ENCODE measurements around the gene SH2D4B.

DNA sequence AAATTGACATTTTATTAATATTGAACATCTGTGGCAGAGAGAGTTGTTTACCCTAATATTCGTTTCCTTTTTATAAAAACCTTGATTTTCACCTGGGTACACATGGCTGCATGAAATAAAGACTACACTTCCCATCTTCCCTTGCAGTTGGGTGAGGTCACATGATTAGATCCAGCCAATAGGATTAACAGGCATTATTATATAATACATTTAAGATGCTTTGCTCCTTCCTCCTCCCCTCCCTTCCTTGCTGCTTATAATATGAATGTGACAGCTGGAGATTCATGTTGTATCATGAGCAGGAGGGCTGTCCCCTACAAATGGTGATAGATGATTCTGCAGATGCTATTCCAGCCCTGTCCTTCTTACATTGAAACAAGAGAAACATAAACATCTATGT is 146.6 kb downstream of the SH2D4B start:
- TF ChIP-seq, protein P1, sequence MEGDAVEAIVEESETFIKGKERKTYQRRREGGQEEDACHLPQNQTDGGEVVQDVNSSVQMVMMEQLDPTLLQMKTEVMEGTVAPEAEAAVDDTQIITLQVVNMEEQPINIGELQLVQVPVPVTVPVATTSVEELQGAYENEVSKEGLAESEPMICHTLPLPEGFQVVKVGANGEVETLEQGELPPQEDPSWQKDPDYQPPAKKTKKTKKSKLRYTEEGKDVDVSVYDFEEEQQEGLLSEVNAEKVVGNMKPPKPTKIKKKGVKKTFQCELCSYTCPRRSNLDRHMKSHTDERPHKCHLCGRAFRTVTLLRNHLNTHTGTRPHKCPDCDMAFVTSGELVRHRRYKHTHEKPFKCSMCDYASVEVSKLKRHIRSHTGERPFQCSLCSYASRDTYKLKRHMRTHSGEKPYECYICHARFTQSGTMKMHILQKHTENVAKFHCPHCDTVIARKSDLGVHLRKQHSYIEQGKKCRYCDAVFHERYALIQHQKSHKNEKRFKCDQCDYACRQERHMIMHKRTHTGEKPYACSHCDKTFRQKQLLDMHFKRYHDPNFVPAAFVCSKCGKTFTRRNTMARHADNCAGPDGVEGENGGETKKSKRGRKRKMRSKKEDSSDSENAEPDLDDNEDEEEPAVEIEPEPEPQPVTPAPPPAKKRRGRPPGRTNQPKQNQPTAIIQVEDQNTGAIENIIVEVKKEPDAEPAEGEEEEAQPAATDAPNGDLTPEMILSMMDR (conservative IDR thresholded peaks at IDR 0.05; ENCODE audit: low read length), result no peak
- TF ChIP-seq EZH2phosphoT487 (IDR thresholded peaks at IDR 0.05; ENCODE audit: borderline replicate concordance, low read depth, low read length), result no peak

All from OCI-LY7 (cell line).